Measurements from ENCODE around the gene ASB18.
"Not testable (repeated sequence)": the region's sequence is repeated elsewhere in the genome, so short reads cannot be mapped to it uniquely, and the experiment has no call there.

GRCh38 chr2:236288373-236288772 is 24.2 kb upstream of the ASB18 start:
- TF ChIP-seq CTCF, POLR2A, EP300 (IDR thresholded peaks at IDR 0.05): not testable (repeated sequence)

Data from tibial nerve (tissue), 4 donors.